Heart left ventricle (tissue), 16 donors: ENCODE measurements around the gene PDE9A. TPM values are rescaled to one million over a fixed set of nuclear protein-coding genes. Genes with fewer than 3 reads are reported as not detected.

ENCODE experiments used
- ATAC-seq, 4 donors: fragments of 200-7000 bp; cut with Tn5 transposase; one replicate each; pipeline ENCODE4 v1.9.1; 2020 to 2022; ENCODE audit warnings: moderate library complexity in 4 of 4, mild to moderate bottlenecking in 3 of 4, moderate number of reproducible peaks in 1 of 4
- DNase-seq, 5 donors: peaks; one replicate each; pipeline ENCODE4 v3.0.0-alpha.2; 2020
- H3K27ac ChIP-seq, 12 donors: fragments of 200-600 bp; sonication (generic) in 4 of 12; one replicate each; pipeline versions ENCODE4 v1.5.0 to v1.8.0; 2016 to 2022; ENCODE audit warnings: mild to moderate bottlenecking in 2 of 12
- H3K27me3 ChIP-seq, 9 donors: fragments of 200-600 bp; sonication (generic) in 2 of 9; one replicate each; pipeline versions ENCODE4 v1.5.1 to v1.8.0; 2016 to 2022; ENCODE audit warnings: mild to moderate bottlenecking in 3 of 9
- H3K36me3 ChIP-seq, 9 donors: fragments of 200-600 bp; sonication (generic) in 2 of 9; one replicate each; pipeline versions ENCODE4 v1.5.0 to v1.8.0; 2018 to 2022; ENCODE audit warnings: mild to moderate bottlenecking in 2 of 9
- H3K4me1 ChIP-seq, 12 donors: fragments of 200-600 bp; sonication (generic) in 4 of 12; one replicate each; pipeline versions ENCODE4 v1.5.0 to v1.8.0; 2016 to 2022; ENCODE audit warnings: mild to moderate bottlenecking in 3 of 12
- H3K4me3 ChIP-seq, 12 donors: fragments of 200-600 bp; sonication (generic) in 4 of 12; one replicate each; pipeline versions ENCODE4 v1.5.0 to v1.8.0; 2017 to 2022; ENCODE audit warnings: mild to moderate bottlenecking in 9 of 12, moderate library complexity in 4 of 12
- H3K9me3 ChIP-seq, 12 donors: fragments of 200-600 bp; sonication (generic) in 4 of 12; one replicate each; pipeline versions ENCODE4 v1.5.0 to v1.8.0; 2016 to 2022; ENCODE audit warnings: mild to moderate bottlenecking in 1 of 12
- CTCF ChIP-seq, 12 donors: fragments of 200-600 bp; sonication (generic) in 4 of 12; IDR thresholded peaks; one replicate each; pipeline versions ENCODE4 v1.5.0 to v1.8.0; 2018 to 2022; ENCODE audit warnings: antibody characterized with exemption in 12 of 12, mild to moderate bottlenecking in 5 of 12
- POLR2A ChIP-seq, 2 donors: fragments of 450-650 bp; IDR thresholded peaks; one replicate each; pipeline ENCODE4 v1.6.1; 2017; ENCODE audit warnings: antibody characterized with exemption in 2 of 2, mild to moderate bottlenecking in 2 of 2, moderate library complexity in 2 of 2
- WGBS, 4 donors: extraction: QIAGEN DNeasy Blood & Tissue Kit in 2 of 4; methylation state at CpG; one replicate each; pipeline versions ENCODE4 v1.1.5 to v1.1.7; 2013 to 2018; 5-methylcytosine and 5-hydroxymethylcytosine counted together
- intact Hi-C, 10 donors: fragments of 100-400 bp; cut with DNase I; formaldehyde crosslinking; loops; one replicate each; pipeline versions ENCODE4 v1.11.1 to v1.14.2; 2022
- long read RNA-seq, 3 donors: library from polyadenylated mRNA; unstranded; transcript quantifications; one replicate each; pipeline ENCODE4 v2.0.0, GENCODE V29; 2020 to 2021
- polyA plus RNA-seq, 2 donors: library from polyadenylated mRNA; stranded (reverse); fragments of 200-250 nt; gene quantifications; one replicate each; pipeline ENCODE4 v1.2.3, GENCODE V29; 2013
- total RNA-seq, 9 donors: library from RNA; depleted of rRNA in 2 of 9; stranded (reverse); fragments of >200 nt in 2 of 9; fragmentation: NEBNext Ultra II Directional in 3 of 9; extraction: Animal tissue kit (Norgen Biotek cat#: 25700) in 3 of 9; gene quantifications; one replicate each; pipeline versions ENCODE4 v1.1.0 to v1.2.4, GENCODE V29; 2016 to 2023
- donor health status: ischemic (EF 13 %, LVEDD 7.1; RV severe dilation, severe dysfunction).
- donor health status: healthy with polysubstance abuse.
- donor health status: DM: no; HTN: yes; CAD: no.
- donor health status: DM: no; HTN: no; CAD: no.
- donor health status: ischemic (EF 25% LVEDD 6.9; RV normal size, moderate dysfunction).
- donor health status: ischemic (EF 25% LVEDD 5.7; RV mildly dilated, moderate dysfunction).
- donor health status: healthy.
- donor health status: DM: yes; HTN: yes; CAD: no.
- donor health status: ischemic (EF 35%, LVEDD 5.7; RV mildly dilated, moderate dysfunction).
- donor health status: nonischemic (EF 11% LVEDD 7.7; RV severe dilation, severe dysfunction).
- donor health status: DM: yes; HTN: yes; CAD: no.
- donor health status: PGD.
- donor health status: ischemic (EF 29% LVEDD 5.4; RV normal size, mild dysfunction).
- donor health status: nonischemic (EF 23%, LVEDD 6.1; RV moderate dilation, normal function).

PDE9A gene
- total RNA-seq (1 to 10 TPM; 1.5 to 4.0 (median 3.3) TPM), polyA plus RNA-seq (1 to 10 TPM; 2.8 to 3.1 TPM)
- long read RNA-seq, donor 1, partial matches to known transcripts = 1 of 2 reads
- long read RNA-seq, donor 1, other reads (novel, unspliced or antisense) = 0 of 2 reads
- long read RNA-seq, donor 2 = 0 reads
- long read RNA-seq, donor 3, partial matches to known transcripts = 0 of 3 reads
- long read RNA-seq, donor 3, other reads (novel, unspliced or antisense) = 1 of 3 reads

DNA sequence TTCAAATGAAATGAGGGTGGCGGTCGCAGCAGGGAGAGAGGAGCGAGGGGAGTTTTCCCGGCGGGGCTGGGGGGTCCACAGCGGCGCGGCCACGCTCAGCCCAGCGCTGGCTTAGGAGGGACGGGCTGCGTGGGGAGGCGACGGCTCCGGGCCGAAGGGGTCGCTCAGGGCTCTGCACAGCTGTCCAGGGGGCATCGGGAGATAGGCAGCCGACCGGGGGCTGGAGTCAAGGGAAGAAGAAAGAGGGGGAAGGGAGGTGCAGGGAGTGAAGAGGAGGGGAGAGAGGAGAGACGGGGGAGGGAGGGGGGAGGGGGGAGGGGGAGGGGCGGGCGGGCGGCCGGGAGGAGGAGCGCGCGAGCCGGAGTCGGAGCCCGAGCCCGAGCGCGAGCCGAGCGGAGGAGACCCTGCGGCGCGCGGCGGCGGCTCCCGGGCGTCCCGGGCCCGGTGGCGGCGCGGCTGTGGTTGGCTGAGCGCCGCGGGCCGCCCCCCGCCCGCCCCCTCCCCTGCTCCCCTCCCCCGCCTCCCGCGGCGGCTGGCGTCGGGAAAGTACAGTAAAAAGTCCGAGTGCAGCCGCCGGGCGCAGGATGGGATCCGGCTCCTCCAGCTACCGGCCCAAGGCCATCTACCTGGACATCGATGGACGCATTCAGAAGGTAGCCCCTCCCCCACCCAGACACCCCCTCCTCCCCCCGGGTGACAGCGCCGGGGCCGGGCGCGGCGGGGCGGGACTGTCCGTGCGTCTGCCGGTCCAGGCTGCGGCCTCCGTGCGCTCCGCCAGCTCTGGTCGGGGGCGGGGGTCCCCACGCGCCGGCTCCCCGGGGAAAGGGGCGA is at the start of gene PDE9A:
TSS of gene PDE9A (plus strand) at position 391 of the 831 bp plus-strand sequence. CDS start at position 585, 194 bp downstream.
- TF ChIP-seq CTCF (IDR thresholded peaks at IDR 0.05) = no peak
- TF ChIP-seq POLR2A (IDR thresholded peaks at IDR 0.05) = no peak
- 1 to 2% (median 1%) methylated on average over 53 to 81 of the region's 91 CpGs for WGBS, 4 donors
- Histone ChIP-seq H3K27ac (peak within 1 kb of the TSS in 11 of 12 donors; percentile 20 to 87 (median 59)), H3K4me1 (peaks cover 0 to 38% (median 19%) of the 10 kb centered on the region in 12 donors), H3K4me3 (peak within 1 kb of the TSS; percentile 51 to 87 (median 66)), H3K36me3 (no peaks in the 10 kb centered on the region), H3K27me3 (peaks cover 0 to 43% (median 17%) of the 10 kb centered on the region in 9 donors), H3K9me3 (no peaks in the 10 kb centered on the region)
- intact Hi-C loops = loop anchor here in 8 of 10 donors (2.0 to 10.0 kb wide), 8 partner anchors 51 to 169 kb away; no protein-coding TSS in a partner anchor
- DNase-seq (peak in 4 of 5 donors; percentile 29 to 71 (median 44)), ATAC-seq (peak in 2 of 4 donors; percentile 17 to 24)

DNA sequence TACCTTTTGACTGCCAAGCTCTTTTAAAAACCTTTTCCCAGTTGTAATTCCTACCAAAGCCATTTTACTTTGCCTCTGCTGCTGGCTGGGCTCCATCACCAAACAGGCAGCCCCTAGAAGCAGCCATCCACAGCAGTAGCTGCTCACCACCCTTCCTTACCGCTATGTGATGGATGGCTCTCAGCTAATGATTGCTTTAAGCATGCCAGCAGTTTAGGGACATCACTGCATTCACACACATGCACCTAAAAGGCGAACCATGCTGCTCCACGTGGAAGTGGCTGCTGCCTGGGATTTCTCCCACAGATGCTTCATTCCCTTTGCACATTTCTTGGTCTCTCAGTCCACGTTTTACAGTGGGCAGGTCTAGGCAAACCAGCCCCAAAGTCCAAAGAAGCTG is 46.3 kb upstream of the PDE9A start:
- DNase-seq (no peak), ATAC-seq (no peak)
- intact Hi-C loops = no loop called here
- peaks cover 0 to under 1% (median 0%) of the 10 kb centered on the region in 9 donors for H3K27me3 ChIP-seq
- WGBS, 4 donors = 62 to 76% (median 68%) methylated on average over 4 of the region's 4 CpGs
- no peak overlapping the region for H3K4me3 ChIP-seq
- H3K27ac ChIP-seq = no peak overlapping the region
- no peaks in the 10 kb centered on the region for H3K4me1 ChIP-seq
- H3K9me3 ChIP-seq = peaks cover 0 to 32% (median 13%) of the 10 kb centered on the region in 12 donors
- no peak for TF ChIP-seq POLR2A (IDR thresholded peaks at IDR 0.05)
- TF ChIP-seq CTCF (IDR thresholded peaks at IDR 0.05) = no peak
- H3K36me3 ChIP-seq = no peaks in the 10 kb centered on the region

DNA sequence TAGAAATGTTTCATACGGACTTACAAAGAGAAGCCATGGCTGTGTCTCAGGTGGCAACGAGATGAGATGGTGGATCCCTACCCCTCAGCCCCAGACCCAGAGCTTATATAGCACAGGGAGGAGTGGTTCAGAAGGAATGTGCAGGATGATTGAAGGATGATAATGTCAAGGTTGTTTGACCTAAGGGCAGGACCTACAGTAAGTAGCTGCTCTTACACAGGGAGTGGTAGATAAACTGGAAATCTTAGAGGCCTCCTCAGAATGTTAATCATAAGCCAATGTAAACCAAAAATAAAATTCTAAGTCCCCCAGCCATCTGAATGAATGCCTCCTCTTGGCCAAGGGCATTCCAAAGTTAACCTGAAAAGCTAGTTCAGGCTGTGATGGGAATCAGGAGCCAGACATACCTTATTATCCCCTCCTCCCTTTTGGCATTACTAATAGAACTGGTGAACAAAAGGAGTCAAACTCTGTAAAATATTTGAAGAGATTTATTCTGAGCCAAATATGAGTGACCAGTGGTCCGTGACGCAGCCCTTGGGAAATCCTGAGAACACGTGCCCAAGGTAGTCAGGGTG is 45.8 kb upstream of the PDE9A start:
- H3K27ac ChIP-seq = no peak overlapping the region
- TF ChIP-seq POLR2A (IDR thresholded peaks at IDR 0.05) (no peak), CTCF (IDR thresholded peaks at IDR 0.05) (no peak)
- no peaks in the 10 kb centered on the region for H3K4me1 ChIP-seq
- ATAC-seq = no peak
- no peak overlapping the region for H3K4me3 ChIP-seq
- WGBS, 4 donors = 77 to 89% (median 81%) methylated on average over 5 of the region's 5 CpGs
- intact Hi-C loops = no loop called here
- no peak for DNase-seq
- H3K36me3 ChIP-seq = no peaks in the 10 kb centered on the region
- H3K9me3 ChIP-seq = peaks cover 0 to 36% (median 15%) of the 10 kb centered on the region in 12 donors
- H3K27me3 ChIP-seq = no peaks in the 10 kb centered on the region

DNA sequence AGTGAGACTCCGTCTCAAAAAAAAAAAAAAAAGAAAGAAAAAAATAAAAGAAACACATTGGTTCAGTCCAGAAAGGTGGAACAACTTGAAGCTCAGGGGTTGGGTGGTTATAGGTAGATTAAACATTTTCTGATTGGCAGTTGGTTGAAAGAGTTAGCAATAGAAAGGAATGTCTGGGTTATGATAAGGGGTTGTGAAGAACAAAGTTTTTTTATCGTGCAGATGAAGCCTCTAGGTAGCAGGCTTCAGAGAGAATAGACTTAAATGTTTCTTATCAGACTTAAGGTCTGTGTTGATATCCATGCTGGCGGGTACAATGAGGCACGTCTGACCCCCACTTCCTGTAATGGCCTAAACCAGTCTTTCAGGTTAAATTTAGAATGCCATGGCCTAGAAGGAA is 45.0 kb upstream of the PDE9A start:
- Histone ChIP-seq H3K9me3 (peaks cover 0 to 38% (median 15%) of the 10 kb centered on the region in 12 donors), H3K27me3 (no peaks in the 10 kb centered on the region), H3K36me3 (no peaks in the 10 kb centered on the region), H3K27ac (no peak overlapping the region), H3K4me1 (no peaks in the 10 kb centered on the region), H3K4me3 (no peak overlapping the region)
- intact Hi-C loops = no loop called here
- no peak for DNase-seq
- WGBS, 4 donors = 54 to 63% (median 56%) methylated on average over 4 of the region's 4 CpGs
- TF ChIP-seq POLR2A (IDR thresholded peaks at IDR 0.05) (no peak), CTCF (IDR thresholded peaks at IDR 0.05) (no peak)
- ATAC-seq = no peak
